GM12865 (cell line): Measurements from ENCODE around the gene FAM53B.
"Not testable (repeated sequence)": the region's sequence is repeated elsewhere in the genome, so short reads cannot be mapped to it uniquely, and the experiment has no call there.

Experiments
- DNase-seq: peaks from one replicate; pipeline ENCODE4 v3.0.0; 2010; ENCODE audit warnings: low read depth
- H3K4me3 ChIP-seq: 2 replicates; pipeline ENCODE4 v1.5.1; 2011; ENCODE audit warnings: mild to moderate bottlenecking, low read depth, low read length, control low read depth
- CTCF ChIP-seq: IDR thresholded peaks from 2 replicates; pipeline ENCODE4 v1.5.1; 2011; ENCODE audit warnings: low read length, control low read depth, low read depth, inconsistent platforms; ENCODE audit not compliant: insufficient read depth; ENCODE audit errors: missing control alignments

Gene FAM53B

GRCh38 chr10:124614003-124614659 is 130.0 kb downstream of the FAM53B start:
- no peak overlapping the region for H3K4me3 ChIP-seq
- no peak for TF ChIP-seq CTCF
- DNase-seq, result peak; percentile 82

- no peak overlapping the region for H3K4me3 ChIP-seq
- TF ChIP-seq CTCF, result no peak
These were observed 131.3 kb downstream of the FAM53B start for GRCh38 chr10:124612611-124613498.

GRCh38 chr10:124611738-124612137 is 132.4 kb downstream of the FAM53B start:
- no peak overlapping the region for H3K4me3 ChIP-seq
- DNase-seq, result peak; percentile 41
- no peak for TF ChIP-seq CTCF

More at GRCh38 chr10:124612611-124613498, 131.3 kb downstream of the FAM53B start:
- DNase-seq, result peak; percentile 30

- not testable (repeated sequence) for DNase-seq, H3K4me3 ChIP-seq
These were observed 133.3 kb downstream of the FAM53B start for GRCh38 chr10:124610851-124611250.

- DNase-seq, H3K4me3 ChIP-seq: not testable (repeated sequence)
These were observed 134.0 kb downstream of the FAM53B start for GRCh38 chr10:124610186-124610585.

GRCh38 chr10:124609698-124610097 is 134.5 kb downstream of the FAM53B start:
- no peak for TF ChIP-seq CTCF
- no peak for DNase-seq
- no peak overlapping the region for H3K4me3 ChIP-seq

GRCh38 chr10:124608093-124608721 is 136.0 kb downstream of the FAM53B start:
- TF ChIP-seq CTCF, result no peak
- H3K4me3 ChIP-seq, result no peak overlapping the region
- no peak for DNase-seq
